Activated CD8-positive, alpha-beta T cell treated with anti-CD3 and anti-CD28 coated beads, Interleukin-2, amount 10 ng/mL, durations not matched to agents 7 days and 5 days (primary cell): ENCODE measurements around the gene CREB3. TPM values are rescaled to one million over a fixed set of nuclear protein-coding genes. Genes with fewer than 3 reads are reported as not detected.

Source experiments
- ATAC-seq: fragments of 150-1000 bp; cut with Tn5 transposase; one replicate; pipeline ENCODE4 v1.10.0; 2021; ENCODE audit warnings: moderate library complexity
- CTCF ChIA-PET: fragments of 350-600 bp; sonication (Branson Sonifier 250); formaldehyde crosslinking; loops from one replicate; lab custom pipeline; 2021; ENCODE audit warnings: antibody characterized with exemption; lab: Charles Lee
- POLR2A ChIA-PET: fragments of 350-600 bp; sonication (Branson Sonifier 250); formaldehyde crosslinking; loops from one replicate; lab custom pipeline; 2021; ENCODE audit warnings: antibody characterized with exemption; lab: Charles Lee
- DNase-seq: peaks from one replicate; pipeline ENCODE4 v3.0.0-alpha.2; 2020
- H3K27ac Mint-ChIP-seq: one replicate; pipeline ENCODE4 v1.8.0; 2021; ENCODE audit warnings: mild to moderate bottlenecking, mixed read lengths
- H3K27me3 Mint-ChIP-seq: one replicate; pipeline ENCODE4 v1.8.0; 2021; ENCODE audit warnings: low read depth, mixed read lengths
- H3K36me3 Mint-ChIP-seq: one replicate; pipeline ENCODE4 v1.8.0; 2021; ENCODE audit warnings: low read depth, mixed read lengths
- H3K4me1 Mint-ChIP-seq: one replicate; pipeline ENCODE4 v1.8.0; 2021; ENCODE audit warnings: low read depth, mixed read lengths
- H3K4me3 Mint-ChIP-seq: one replicate; pipeline ENCODE4 v1.8.0; 2021; ENCODE audit warnings: mild to moderate bottlenecking, mixed read lengths
- H3K9me3 Mint-ChIP-seq: one replicate; pipeline ENCODE4 v1.8.0; 2022; ENCODE audit warnings: mixed read lengths; ENCODE audit not compliant: insufficient read depth
- total RNA-seq, 2 experiments: library from RNA; stranded (reverse); gene quantifications; one replicate each; pipeline ENCODE4 v1.2.3, GENCODE V29; 2021

The CREB3 gene, protein sequence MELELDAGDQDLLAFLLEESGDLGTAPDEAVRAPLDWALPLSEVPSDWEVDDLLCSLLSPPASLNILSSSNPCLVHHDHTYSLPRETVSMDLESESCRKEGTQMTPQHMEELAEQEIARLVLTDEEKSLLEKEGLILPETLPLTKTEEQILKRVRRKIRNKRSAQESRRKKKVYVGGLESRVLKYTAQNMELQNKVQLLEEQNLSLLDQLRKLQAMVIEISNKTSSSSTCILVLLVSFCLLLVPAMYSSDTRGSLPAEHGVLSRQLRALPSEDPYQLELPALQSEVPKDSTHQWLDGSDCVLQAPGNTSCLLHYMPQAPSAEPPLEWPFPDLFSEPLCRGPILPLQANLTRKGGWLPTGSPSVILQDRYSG
- total RNA-seq: 10 to 100 TPM; 21.6 to 21.7 TPM

GRCh38 chr9:35732185-35732799 lies at the start of gene CREB3, which contains the start of gene TLN1:
CREB3 (plus strand) TSS chr9:35732666; CDS start chr9:35732773, 107 bp downstream.
TLN1 (minus strand) TSS chr9:35732195; CDS start chr9:35725694, 6,501 bp downstream.
- CTCF ChIA-PET: interaction anchor here (0.9 to 23.9 kb wide), 21 partner anchors 9 to 150 kb away, joined by 3 to 209 read pairs (median 6); partner anchors contain the start of genes CCDC107, GBA2, HINT2 and MSMP
- Mint-ChIP-seq H3K36me3 (peaks cover 23% of the 10 kb centered on the region), H3K4me1 (peaks cover 23% of the 10 kb centered on the region), H3K27ac (peak within 1 kb of the TSS; percentile 89), H3K9me3 (no peaks in the 10 kb centered on the region), H3K27me3 (no peaks in the 10 kb centered on the region), H3K4me3 (no peak within 1 kb of the TSS)
- POLR2A ChIA-PET: interaction anchor here (0.6 to 4.7 kb wide), 18 partner anchors 11 to 616 kb away, joined by 3 to 37 read pairs (median 4); partner anchors contain the start of genes ARHGEF39, ATOSB, CCDC107 and GBA2
- DNase-seq: peak; percentile 99
- peak; percentile 93 for ATAC-seq

GRCh38 chr9:35683323-35683722 lies 49.1 kb upstream of the CREB3 start:
- peaks cover 9% of the 10 kb centered on the region for H3K4me1 Mint-ChIP-seq
- no peaks in the 10 kb centered on the region for H3K36me3 Mint-ChIP-seq
- CTCF ChIA-PET: interaction anchor here (1.0 to 3.3 kb wide), 4 partner anchors 10 to 25 kb away, joined by 3 to 20 read pairs (median 4); partner anchors contain the start of genes CCDC107 and RMRP
- H3K9me3 Mint-ChIP-seq: no peaks in the 10 kb centered on the region
- DNase-seq (no peak), ATAC-seq (no peak)
- H3K27me3 Mint-ChIP-seq: no peaks in the 10 kb centered on the region
- POLR2A ChIA-PET: interaction anchor here (0.7 to 1.4 kb wide), 2 partner anchors 9 to 18 kb away, joined by 3 to 5 read pairs; partner anchors contain the start of gene ARHGEF39
- no peak overlapping the region for H3K4me3 Mint-ChIP-seq
- no peak overlapping the region for H3K27ac Mint-ChIP-seq

- no peak overlapping the region for H3K4me3 Mint-ChIP-seq
- no peak overlapping the region for H3K27ac Mint-ChIP-seq
- H3K4me1 Mint-ChIP-seq: peaks cover 19% of the 10 kb centered on the region
- H3K36me3 Mint-ChIP-seq: no peaks in the 10 kb centered on the region
- H3K9me3 Mint-ChIP-seq: no peaks in the 10 kb centered on the region
- ChIA-PET POLR2A (interaction anchor here (0.9 kb wide), 1 partner anchor 11 kb away, joined by 3 read pairs; no protein-coding TSS in a partner anchor), CTCF (interaction anchor here (1.2 to 3.3 kb wide), 2 partner anchors 11 to 74 kb away, joined by 3 to 20 read pairs; no protein-coding TSS in a partner anchor)
- ATAC-seq (no peak), DNase-seq (no peak)
- no peaks in the 10 kb centered on the region for H3K27me3 Mint-ChIP-seq
These were observed 47.5 kb upstream of the CREB3 start for GRCh38 chr9:35684921-35685320.

GRCh38 chr9:35685506-35685905 lies 47.0 kb upstream of the CREB3 start:
- DNase-seq: no peak
- no peak for ATAC-seq
- Mint-ChIP-seq H3K36me3 (no peaks in the 10 kb centered on the region), H3K4me3 (no peak overlapping the region), H3K27me3 (no peaks in the 10 kb centered on the region), H3K4me1 (peaks cover 20% of the 10 kb centered on the region), H3K9me3 (no peaks in the 10 kb centered on the region), H3K27ac (no peak overlapping the region)
- ChIA-PET CTCF (interaction anchor here (1.1 to 3.3 kb wide), 4 partner anchors 10 to 82 kb away, joined by 3 to 20 read pairs (median 8); no protein-coding TSS in a partner anchor), POLR2A (interaction anchor here (0.9 kb wide), 1 partner anchor 11 kb away, joined by 3 read pairs; no protein-coding TSS in a partner anchor)

DNA sequence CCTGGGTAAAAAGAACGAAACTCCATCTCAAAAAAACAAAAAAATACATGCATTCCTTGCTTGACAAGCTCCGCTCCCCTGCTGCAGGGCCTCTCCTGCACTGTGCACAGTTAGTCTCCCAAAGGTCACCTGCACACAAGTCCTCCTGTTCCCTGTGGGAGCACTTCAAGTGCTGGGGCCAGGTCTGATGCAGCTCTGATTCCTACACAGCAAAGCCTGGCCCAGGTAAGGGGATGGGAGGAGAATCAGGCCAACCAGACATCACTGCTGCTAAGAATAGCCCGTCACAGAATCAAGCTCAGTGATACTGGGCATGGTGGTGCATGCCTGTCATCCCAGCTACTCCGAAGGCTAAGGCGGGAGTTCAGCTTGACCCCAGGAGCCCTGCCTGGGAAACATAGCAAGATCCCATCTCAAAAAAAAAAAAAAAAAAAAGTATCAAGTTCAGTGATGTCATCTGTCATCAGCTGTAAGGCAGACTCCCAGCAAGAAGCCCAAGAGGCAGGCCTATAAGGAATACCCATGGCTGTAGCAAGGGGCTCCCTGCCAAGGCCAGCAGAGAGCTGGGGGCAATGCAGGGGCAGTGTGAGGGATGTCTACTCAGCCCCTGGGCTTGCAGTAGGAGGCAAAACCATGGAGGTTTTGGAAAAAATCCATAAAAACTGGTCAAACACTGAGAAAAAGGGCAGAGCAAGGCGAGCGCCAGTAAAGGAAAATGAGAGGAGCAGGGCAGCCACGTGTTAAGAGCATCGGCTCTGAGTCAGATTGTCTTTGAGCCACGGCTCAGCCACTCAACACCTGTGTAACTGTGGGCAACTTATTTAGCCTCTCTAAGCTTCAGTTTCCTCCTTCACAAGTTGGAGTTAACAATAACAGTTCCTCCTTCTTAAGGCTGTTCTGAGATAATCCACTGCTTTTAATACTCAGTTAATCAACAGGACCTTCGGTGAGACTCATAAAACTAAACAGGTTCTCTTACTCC lies 46.0 kb upstream of the CREB3 start:
- Mint-ChIP-seq H3K9me3 (no peaks in the 10 kb centered on the region), H3K27me3 (no peaks in the 10 kb centered on the region), H3K27ac (no peak overlapping the region), H3K4me1 (peaks cover 29% of the 10 kb centered on the region), H3K4me3 (no peak overlapping the region), H3K36me3 (no peaks in the 10 kb centered on the region)
- ChIA-PET POLR2A (no interaction called here), CTCF (interaction anchor here (0.7 to 2.2 kb wide), 6 partner anchors 9 to 83 kb away, joined by 3 to 22 read pairs (median 4); no protein-coding TSS in a partner anchor)
- no peak for DNase-seq
- ATAC-seq: no peak

- ATAC-seq (no peak), DNase-seq (no peak)
- no peaks in the 10 kb centered on the region for H3K27me3 Mint-ChIP-seq
- ChIA-PET POLR2A (no interaction called here), CTCF (interaction anchor here (0.8 to 4.1 kb wide), 5 partner anchors 10 to 76 kb away, joined by 3 to 22 read pairs (median 9); no protein-coding TSS in a partner anchor)
- H3K4me3 Mint-ChIP-seq: no peak overlapping the region
- H3K27ac Mint-ChIP-seq: no peak overlapping the region
- H3K36me3 Mint-ChIP-seq: no peaks in the 10 kb centered on the region
- H3K9me3 Mint-ChIP-seq: no peaks in the 10 kb centered on the region
- H3K4me1 Mint-ChIP-seq: peaks cover 34% of the 10 kb centered on the region
These were observed 45.2 kb upstream of the CREB3 start for GRCh38 chr9:35687306-35687705.

- DNase-seq (no peak), ATAC-seq (no peak)
- Mint-ChIP-seq H3K9me3 (no peaks in the 10 kb centered on the region), H3K27ac (no peak overlapping the region), H3K4me1 (peaks cover 34% of the 10 kb centered on the region), H3K27me3 (no peaks in the 10 kb centered on the region), H3K4me3 (no peak overlapping the region), H3K36me3 (no peaks in the 10 kb centered on the region)
- ChIA-PET POLR2A (interaction anchor here (0.7 kb wide), 1 partner anchor 30 kb away, joined by 3 read pairs; the partner anchor contains the start of genes CCDC107 and RMRP), CTCF (interaction anchor here (0.8 to 4.1 kb wide), 13 partner anchors 9 to 84 kb away, joined by 3 to 22 read pairs (median 3); partner anchors contain the start of genes CCDC107 and RMRP)
These were observed 44.4 kb upstream of the CREB3 start for GRCh38 chr9:35687972-35688557.

DNA sequence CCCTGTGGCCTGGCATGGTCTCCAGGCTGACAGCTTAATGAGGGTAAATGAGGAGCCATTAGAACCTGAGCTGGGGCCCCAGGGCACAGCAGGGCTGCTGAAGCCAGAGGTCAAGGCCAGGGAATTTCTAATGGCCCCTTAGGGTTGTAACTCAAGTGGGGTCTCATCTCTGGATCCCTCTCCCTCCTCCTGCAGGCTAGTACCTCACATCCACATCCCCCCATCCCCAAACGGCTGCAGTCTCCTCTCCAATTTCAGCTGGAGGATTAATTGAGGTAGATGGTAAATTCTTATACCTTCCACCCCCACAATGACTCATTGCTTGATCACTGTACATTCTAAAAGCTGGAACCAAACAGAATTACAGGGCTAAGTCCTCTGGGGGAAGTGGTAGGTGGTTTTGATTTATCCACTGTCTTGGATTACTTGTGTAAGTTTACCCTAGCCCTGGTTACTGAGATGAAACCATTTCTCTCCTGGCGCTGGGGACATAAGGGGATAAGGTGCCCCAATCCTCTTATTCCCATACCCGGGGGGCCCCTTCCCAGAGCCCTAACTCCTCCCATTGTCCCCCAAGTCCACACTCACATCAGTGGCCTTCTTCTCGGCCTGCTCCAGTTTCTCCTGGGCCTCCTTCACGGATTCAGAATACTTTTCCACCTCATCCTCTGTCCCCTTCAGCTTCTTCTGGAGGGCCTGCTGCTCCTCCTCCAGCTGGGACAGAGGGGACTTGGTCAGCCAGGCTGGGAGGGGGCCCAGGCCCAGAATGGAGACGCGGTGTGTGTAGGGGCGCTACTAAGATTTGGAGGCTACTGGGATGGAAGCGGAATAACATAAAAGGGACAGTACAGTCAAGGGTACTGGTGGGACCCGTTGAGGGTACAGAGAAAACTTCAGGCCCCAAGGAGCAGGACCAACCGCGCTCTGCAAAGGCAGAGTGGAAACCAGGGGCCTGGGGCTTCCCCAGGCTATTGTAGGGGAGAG lies 43.6 kb upstream of the CREB3 start:
- Mint-ChIP-seq H3K27ac (peak overlapping the region; percentile 55), H3K27me3 (no peaks in the 10 kb centered on the region), H3K4me1 (peaks cover 34% of the 10 kb centered on the region), H3K36me3 (no peaks in the 10 kb centered on the region), H3K4me3 (peak overlapping the region; percentile 39), H3K9me3 (no peaks in the 10 kb centered on the region)
- DNase-seq: no peak
- CTCF ChIA-PET: interaction anchor here (0.8 to 4.1 kb wide), 12 partner anchors 8 to 84 kb away, joined by 3 to 22 read pairs (median 4); partner anchors contain the start of genes CCDC107 and RMRP
- ATAC-seq: no peak
- POLR2A ChIA-PET: interaction anchor here (0.7 kb wide), 1 partner anchor 31 kb away, joined by 3 read pairs; the partner anchor contains the start of genes CCDC107 and RMRP

DNA sequence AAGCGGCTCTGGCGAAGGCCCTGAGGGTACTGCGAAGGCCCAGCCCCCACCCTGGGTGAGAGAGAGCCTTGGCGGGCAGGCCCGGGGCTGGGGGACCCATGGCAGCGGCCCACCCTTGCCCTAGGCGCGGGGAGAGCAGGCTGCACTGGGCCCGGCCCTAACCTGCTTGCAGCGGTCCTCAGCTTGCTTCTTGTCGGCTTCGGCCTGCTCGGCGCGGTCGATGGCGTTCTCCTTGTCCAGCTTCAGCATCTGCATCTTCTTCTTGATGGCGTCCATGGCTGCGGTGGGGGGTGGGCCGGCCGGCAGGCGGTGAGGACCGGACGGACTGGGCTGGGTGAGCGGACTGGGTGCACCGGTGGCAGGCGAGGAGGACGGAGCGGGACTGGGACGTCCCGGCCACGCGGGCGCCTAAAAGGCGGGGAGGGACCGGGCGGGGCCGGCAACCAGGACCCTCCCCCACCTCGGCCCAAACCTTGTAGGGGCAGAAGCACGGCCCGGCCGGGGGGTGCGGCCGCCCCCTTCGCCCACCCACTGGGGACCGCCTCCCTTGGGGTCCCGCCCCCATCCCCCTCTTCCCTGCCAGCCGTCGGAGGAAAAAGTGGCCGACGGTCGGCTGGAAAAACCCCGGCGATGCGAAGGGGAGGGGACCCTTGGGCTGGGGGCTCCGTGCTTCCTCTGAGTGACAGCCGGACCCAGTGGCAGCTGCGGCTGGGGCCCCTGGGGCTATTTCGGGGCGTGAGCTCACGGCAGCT lies 42.7 kb upstream of the CREB3 start, which contains the start of gene TPM2:
Gene TPM2, minus strand, starts transcription at position 384 of the 752 bp plus-strand sequence. Its CDS starts 108 bp downstream, at position 276.
- no peak for DNase-seq
- Mint-ChIP-seq H3K27ac (peak within 1 kb of the TSS; percentile 67), H3K36me3 (no peaks in the 10 kb centered on the region), H3K4me3 (peak within 1 kb of the TSS; percentile 77), H3K4me1 (peaks cover 34% of the 10 kb centered on the region), H3K9me3 (no peaks in the 10 kb centered on the region), H3K27me3 (no peaks in the 10 kb centered on the region)
- CTCF ChIA-PET: interaction anchor here (1.9 to 4.1 kb wide), 4 partner anchors 29 to 78 kb away, joined by 4 to 11 read pairs (median 8); no protein-coding TSS in a partner anchor
- POLR2A ChIA-PET: interaction anchor here (0.9 to 1.4 kb wide), 2 partner anchors 25 to 39 kb away, joined by 3 read pairs; partner anchors contain the start of genes ARHGEF39 and SIT1
- no peak for ATAC-seq
